ENCODE results near the gene RGS19.

Gene RGS19

GRCh38 chr20:64047046-64047389 is 32.3 kb downstream of the RGS19 start:
- no peak for FAIRE-seq

GRCh38 chr20:64045346-64046011 is 33.8 kb downstream of the RGS19 start:
- no peak for FAIRE-seq

- FAIRE-seq, result no peak
Measured at GRCh38 chr20:64044484-64045247, 34.7 kb downstream of the RGS19 start.

GRCh38 chr20:64043768-64044167 is 35.5 kb downstream of the RGS19 start:
- no peak for FAIRE-seq

GRCh38 chr20:64042054-64042781 is 37.1 kb downstream of the RGS19 start:
- FAIRE-seq, result no peak

- FAIRE-seq, result no peak
Measured at GRCh38 chr20:64041781-64042053, 37.6 kb downstream of the RGS19 start.

GRCh38 chr20:64041040-64041780 is 38.1 kb downstream of the RGS19 start:
- FAIRE-seq, result no peak

GRCh38 chr20:64040231-64041039 is 38.9 kb downstream of the RGS19 start:
- FAIRE-seq, result no peak

GRCh38 chr20:64039293-64040160 is 39.8 kb downstream of the RGS19 start:
- no peak for FAIRE-seq

GRCh38 chr20:64038565-64039292 is 40.6 kb downstream of the RGS19 start:
- no peak for FAIRE-seq

GRCh38 chr20:64038224-64038564 is 41.1 kb downstream of the RGS19 start:
- FAIRE-seq, result no peak

GRCh38 chr20:64037498-64038213 is 41.7 kb downstream of the RGS19 start:
- FAIRE-seq, result no peak

- no peak for FAIRE-seq
Measured at GRCh38 chr20:64037199-64037497, 42.2 kb downstream of the RGS19 start.

- no peak for FAIRE-seq
Measured at GRCh38 chr20:64036346-64037198, 42.7 kb downstream of the RGS19 start.

GRCh38 chr20:64035933-64036345 is 43.4 kb downstream of the RGS19 start, which contains the start of gene C20orf204:
Gene C20orf204 (plus strand): TSS chr20:64036182. CDS start chr20:64036324, 142 bp downstream.
- no peak for FAIRE-seq

GRCh38 chr20:64035066-64035932 is 44.0 kb downstream of the RGS19 start:
- no peak for FAIRE-seq

GRCh38 chr20:64033981-64034493 is 45.3 kb downstream of the RGS19 start:
- no peak for FAIRE-seq

Data from G401.6 (cell line).